Esophagus muscularis mucosa (tissue), 4 donors: ENCODE results near the gene SLC22A17. TPM values are rescaled to one million over a fixed set of nuclear protein-coding genes. Genes with fewer than 3 reads are reported as not detected.

Experiments
- DNase-seq: peaks from one replicate; pipeline ENCODE4 v3.0.0-alpha.2; 2017; ENCODE audit errors: extremely low spot score
- H3K27ac ChIP-seq, 4 donors: fragments of 200-600 bp; sonication (generic); replicated peaks in 1 of 4; 1 replicate in 3 of 4; 2 replicates in 1 of 4; pipeline ENCODE4 v1.5.1; 2016 to 2019; ENCODE audit warnings: mild to moderate bottlenecking in 1 of 4
- H3K27me3 ChIP-seq, 4 donors: fragments of 200-600 bp; sonication (generic); one replicate each; pipeline versions ENCODE4 v1.5.1 to v1.6.0; 2016 to 2019
- H3K36me3 ChIP-seq, 4 donors: fragments of 200-600 bp; sonication (generic); one replicate each; pipeline ENCODE4 v1.5.1; 2016 to 2019
- H3K4me1 ChIP-seq, 4 donors: fragments of 200-600 bp; sonication (generic); one replicate each; pipeline ENCODE4 v1.5.1; 2016 to 2019
- H3K4me3 ChIP-seq, 4 donors: fragments of 200-600 bp; sonication (generic); 1 replicate in 2 of 4; 2 replicates in 2 of 4; pipeline ENCODE4 v1.5.1; 2016 to 2019; ENCODE audit warnings: mild to moderate bottlenecking in 4 of 4, moderate library complexity in 1 of 4
- H3K9me3 ChIP-seq, 4 donors: fragments of 200-600 bp; sonication (generic); 1 replicate in 3 of 4; 2 replicates in 1 of 4; pipeline ENCODE4 v1.5.1; 2016 to 2019
- CTCF ChIP-seq, 3 experiments: fragments of 200-600 bp in 2 of 3; fragments of 450-650 bp in 1 of 3; sonication (generic) in 2 of 3; IDR thresholded peaks; one replicate each; pipeline ENCODE4 v1.5.1; 2017 to 2019; ENCODE audit warnings: antibody characterized with exemption in 3 of 3, mild to moderate bottlenecking in 2 of 3, moderate library complexity in 1 of 3
- EP300 ChIP-seq: sonication (generic); formaldehyde crosslinking; IDR thresholded peaks from one replicate; pipeline ENCODE4 v1.6.1; 2017; ENCODE audit warnings: antibody characterized with exemption
- POLR2A ChIP-seq: fragments of 450-650 bp; IDR thresholded peaks from one replicate; pipeline ENCODE4 v1.6.1; 2017; ENCODE audit warnings: antibody characterized with exemption, moderate library complexity, mild to moderate bottlenecking, low read depth
- POLR2AphosphoS5 ChIP-seq, 2 donors: sonication (generic); formaldehyde crosslinking; IDR thresholded peaks; one replicate each; pipeline ENCODE4 v1.6.1; 2017; ENCODE audit warnings: antibody characterized with exemption in 2 of 2
- WGBS: methylation state at CpG from one replicate; pipeline ENCODE4 v1.1.5; 2018; 5-methylcytosine and 5-hydroxymethylcytosine counted together
- intact Hi-C: fragments of 100-400 bp; cut with DNase I; formaldehyde crosslinking; loops from one replicate; pipeline ENCODE4 v1.15.1; 2023
- total RNA-seq, 4 donors: library from RNA; depleted of rRNA; stranded (reverse); fragments of >200 nt; gene quantifications; one replicate each; pipeline versions ENCODE4 v1.1.0 to v1.2.1, GENCODE V29; 2016

SLC22A17 gene
- total RNA-seq, 4 donors from 2014 or later: 12.5 to 36.9 (median 24.9) TPM

- H3K36me3 ChIP-seq: peaks cover 0 to 3% (median 0%) of the 10 kb centered on the region in 4 donors
- no peak for DNase-seq
- H3K9me3 ChIP-seq: no peaks in the 10 kb centered on the region
- no peak for TF ChIP-seq POLR2AphosphoS5 (IDR thresholded peaks at IDR 0.05)
- no peak for TF ChIP-seq POLR2A
- no peak for TF ChIP-seq EP300
- no peak for TF ChIP-seq CTCF (IDR thresholded peaks at IDR 0.05)
- H3K4me1 ChIP-seq: peaks cover 0 to 23% (median 13%) of the 10 kb centered on the region in 4 donors
- intact Hi-C loops: no loop called here
- H3K4me3 ChIP-seq: no peak overlapping the region
- no peak overlapping the region for H3K27ac ChIP-seq
- H3K27me3 ChIP-seq: peaks cover 0 to 16% (median 0%) of the 10 kb centered on the region in 4 donors
- WGBS: 84% methylated on average over 8 of the region's 21 CpGs
Observed at GRCh38 chr14:23375527-23376251, 23.0 kb upstream of the SLC22A17 start.

GRCh38 chr14:23373041-23373440 is 20.4 kb upstream of the SLC22A17 start:
- no peaks in the 10 kb centered on the region for H3K36me3 ChIP-seq
- TF ChIP-seq CTCF (IDR thresholded peaks at IDR 0.05): no peak
- TF ChIP-seq POLR2A: no peak
- no peak for TF ChIP-seq POLR2AphosphoS5 (IDR thresholded peaks at IDR 0.05)
- no peak for TF ChIP-seq EP300
- H3K27ac ChIP-seq: no peak overlapping the region
- peaks cover 0 to 3% (median 0%) of the 10 kb centered on the region in 4 donors for H3K27me3 ChIP-seq
- 80% methylated on average over 1 of the region's 3 CpGs for WGBS
- H3K4me1 ChIP-seq: peaks cover 0 to 14% (median 2%) of the 10 kb centered on the region in 4 donors
- no peak overlapping the region for H3K4me3 ChIP-seq
- DNase-seq: no peak
- H3K9me3 ChIP-seq: no peaks in the 10 kb centered on the region
- intact Hi-C loops: no loop called here

GRCh38 chr14:23372509-23372908 is 19.8 kb upstream of the SLC22A17 start, which contains the start of gene IL25:
Gene IL25 (plus strand): TSS chr14:23372809.
- no peak within 1 kb of the TSS for H3K27ac ChIP-seq
- TF ChIP-seq CTCF (IDR thresholded peaks at IDR 0.05) (no peak), POLR2AphosphoS5 (IDR thresholded peaks at IDR 0.05) (no peak), EP300 (no peak), POLR2A (no peak)
- no peaks in the 10 kb centered on the region for H3K9me3 ChIP-seq
- no peaks in the 10 kb centered on the region for H3K36me3 ChIP-seq
- H3K4me1 ChIP-seq: peaks cover 0 to 12% (median 2%) of the 10 kb centered on the region in 4 donors
- 82% methylated on average over 2 of the region's 2 CpGs for WGBS
- intact Hi-C loops: no loop called here
- peaks cover 0 to 3% (median 0%) of the 10 kb centered on the region in 4 donors for H3K27me3 ChIP-seq
- DNase-seq: no peak
- no peak within 1 kb of the TSS for H3K4me3 ChIP-seq

- no peak overlapping the region for H3K4me3 ChIP-seq
- intact Hi-C loops: no loop called here
- TF ChIP-seq CTCF (IDR thresholded peaks at IDR 0.05) (no peak), EP300 (no peak), POLR2AphosphoS5 (IDR thresholded peaks at IDR 0.05) (no peak), POLR2A (no peak)
- H3K27me3 ChIP-seq: no peaks in the 10 kb centered on the region
- peaks cover 0 to 10% (median 3%) of the 10 kb centered on the region in 4 donors for H3K4me1 ChIP-seq
- no peaks in the 10 kb centered on the region for H3K36me3 ChIP-seq
- no peak overlapping the region for H3K27ac ChIP-seq
- H3K9me3 ChIP-seq: no peaks in the 10 kb centered on the region
- no peak for DNase-seq
- no CpG with 5 or more reads among the region's 1 CpG for WGBS
Observed at GRCh38 chr14:23371865-23372264, 19.2 kb upstream of the SLC22A17 start.
